Trophoblast cell (in vitro differentiated cells and primary cell): ENCODE results near the gene DLGAP4.

Experiments
- DNase-seq, 2 donors: peaks; one replicate each; pipeline ENCODE4 v3.0.0-alpha.2; 2016
- H2AFZ ChIP-seq: 2 replicates; pipeline ENCODE4 v1.6.1; 2013; ENCODE audit warnings: low read length, moderate library complexity, mild to moderate bottlenecking; ENCODE audit not compliant: insufficient read depth, poor library complexity
- H2AK5ac ChIP-seq: 2 replicates; pipeline ENCODE4 v1.6.1; 2013; ENCODE audit warnings: mild to moderate bottlenecking, low read length
- H2BK120ac ChIP-seq: 2 replicates; pipeline ENCODE4 v1.6.1; 2013; ENCODE audit warnings: low read length, mild to moderate bottlenecking, moderate library complexity; ENCODE audit not compliant: insufficient read depth, poor library complexity
- H2BK12ac ChIP-seq: 2 replicates; pipeline ENCODE4 v1.6.1; 2013; ENCODE audit warnings: mild to moderate bottlenecking, low read length, moderate library complexity
- H2BK5ac ChIP-seq: 2 replicates; pipeline ENCODE4 v1.6.1; 2013; ENCODE audit warnings: low read length, low read depth, moderate library complexity, mild to moderate bottlenecking; ENCODE audit not compliant: poor library complexity
- H3K14ac ChIP-seq: 2 replicates; pipeline ENCODE4 v1.6.1; 2013; ENCODE audit warnings: mild to moderate bottlenecking, low read length
- H3K18ac ChIP-seq: 2 replicates; pipeline ENCODE4 v1.6.1; 2013; ENCODE audit warnings: mild to moderate bottlenecking, low read length
- H3K23ac ChIP-seq: 2 replicates; pipeline ENCODE4 v1.6.1; 2013; ENCODE audit warnings: low read length
- H3K27ac ChIP-seq: 2 replicates; pipeline ENCODE4 v1.5.1; 2013; ENCODE audit warnings: low read depth, mild to moderate bottlenecking, inconsistent platforms, low read length, moderate library complexity
- H3K27me3 ChIP-seq: 2 replicates; pipeline ENCODE4 v1.6.1; 2013; ENCODE audit warnings: inconsistent platforms, mild to moderate bottlenecking, low read length, moderate library complexity; ENCODE audit not compliant: insufficient read depth
- H3K36me3 ChIP-seq, 2 experiments: 1 replicate in 1 of 2; 2 replicates in 1 of 2; pipeline ENCODE4 v1.6.1; 2013; ENCODE audit warnings: low read length in 2 of 2, mild to moderate bottlenecking in 2 of 2, moderate library complexity in 1 of 2; ENCODE audit not compliant: insufficient read depth in 2 of 2, control insufficient read depth in 1 of 2
- H3K4ac ChIP-seq: 2 replicates; pipeline ENCODE4 v1.6.1; 2013; ENCODE audit warnings: low read depth, mild to moderate bottlenecking, low read length, moderate library complexity
- H3K4me1 ChIP-seq, 2 experiments: 1 replicate in 1 of 2; 2 replicates in 1 of 2; pipeline ENCODE4 v1.6.1; 2013; ENCODE audit warnings: low read length in 2 of 2, mild to moderate bottlenecking in 2 of 2, moderate library complexity in 1 of 2; ENCODE audit not compliant: insufficient read depth in 2 of 2, control insufficient read depth in 1 of 2
- H3K4me2 ChIP-seq: 2 replicates; pipeline ENCODE4 v1.6.1; 2013; ENCODE audit warnings: inconsistent platforms, mild to moderate bottlenecking, low read length, moderate library complexity
- H3K4me3 ChIP-seq: 2 replicates; pipeline ENCODE4 v1.5.1; 2013; ENCODE audit warnings: mild to moderate bottlenecking, low read depth, low read length, inconsistent platforms
- H3K79me1 ChIP-seq: one replicate; pipeline ENCODE4 v1.6.1; 2013; ENCODE audit warnings: low read length
- H3K79me2 ChIP-seq: 2 replicates; pipeline ENCODE4 v1.6.1; 2013; ENCODE audit warnings: low read length, mild to moderate bottlenecking; ENCODE audit not compliant: control insufficient read depth, insufficient read depth, poor library complexity
- H3K9ac ChIP-seq: 2 replicates; pipeline ENCODE4 v1.6.1; 2013; ENCODE audit warnings: mild to moderate bottlenecking, low read length
- H3K9me3 ChIP-seq: 2 replicates; pipeline ENCODE4 v1.6.1; 2013; ENCODE audit warnings: low read depth, mild to moderate bottlenecking, control low read depth, inconsistent platforms, low read length; ENCODE audit not compliant: insufficient read depth
- H4K12ac ChIP-seq: 2 replicates; pipeline ENCODE4 v1.6.1; 2013; ENCODE audit warnings: low read depth, mild to moderate bottlenecking, low read length, moderate library complexity
- H4K8ac ChIP-seq: 2 replicates; pipeline ENCODE4 v1.6.1; 2013; ENCODE audit warnings: low read depth, mild to moderate bottlenecking, low read length, moderate library complexity
- H4K91ac ChIP-seq: one replicate; pipeline ENCODE4 v1.6.1; 2013; ENCODE audit warnings: low read depth, mild to moderate bottlenecking, low read length, moderate library complexity
- WGBS: extraction: QIAGEN DNeasy Blood & Tissue Kit; methylation state at CpG from one replicate; pipeline ENCODE4 v1.1.7; 2013; ENCODE audit warnings: missing lambda C conversion rate; ENCODE audit not compliant: insufficient read length, insufficient coverage; ENCODE audit errors: extremely low coverage; 5-methylcytosine and 5-hydroxymethylcytosine counted together

Gene DLGAP4

GRCh38 chr20:36485286-36485685 is 179.1 kb downstream of the DLGAP4 start:
- no peak overlapping the region for H3K9ac ChIP-seq
- no peak overlapping the region for H3K4me2 ChIP-seq
- H2BK12ac ChIP-seq, result no peak overlapping the region
- no peak overlapping the region for H4K91ac ChIP-seq
- no peaks in the 10 kb centered on the region for H3K9me3 ChIP-seq
- no peak overlapping the region for H2AFZ ChIP-seq
- H4K8ac ChIP-seq, result no peak overlapping the region
- no peaks in the 10 kb centered on the region for H3K27me3 ChIP-seq
- no peak overlapping the region for H2BK120ac ChIP-seq
- peak overlapping the region; percentile 90 for H3K4ac ChIP-seq
- H3K23ac ChIP-seq, result no peak overlapping the region
- peaks cover 26% of the 10 kb centered on the region for H3K79me2 ChIP-seq
- H2AK5ac ChIP-seq, result no peak overlapping the region
- no peak overlapping the region for H3K27ac ChIP-seq
- H3K18ac ChIP-seq, result peak overlapping the region; percentile 26
- H3K4me1 ChIP-seq, result peaks cover 34 to 39% of the 10 kb centered on the region in 2 experiments
- no peak overlapping the region for H3K14ac ChIP-seq
- H4K12ac ChIP-seq, result no peak overlapping the region
- H3K36me3 ChIP-seq, result peaks cover 23 to 28% of the 10 kb centered on the region in 2 experiments
- no peak overlapping the region for H3K4me3 ChIP-seq
- H3K79me1 ChIP-seq, result peaks cover 10% of the 10 kb centered on the region
- DNase-seq, result no peak
- H2BK5ac ChIP-seq, result no peak overlapping the region
- no CpG with 5 or more reads among the region's 3 CpGs for WGBS

DNA sequence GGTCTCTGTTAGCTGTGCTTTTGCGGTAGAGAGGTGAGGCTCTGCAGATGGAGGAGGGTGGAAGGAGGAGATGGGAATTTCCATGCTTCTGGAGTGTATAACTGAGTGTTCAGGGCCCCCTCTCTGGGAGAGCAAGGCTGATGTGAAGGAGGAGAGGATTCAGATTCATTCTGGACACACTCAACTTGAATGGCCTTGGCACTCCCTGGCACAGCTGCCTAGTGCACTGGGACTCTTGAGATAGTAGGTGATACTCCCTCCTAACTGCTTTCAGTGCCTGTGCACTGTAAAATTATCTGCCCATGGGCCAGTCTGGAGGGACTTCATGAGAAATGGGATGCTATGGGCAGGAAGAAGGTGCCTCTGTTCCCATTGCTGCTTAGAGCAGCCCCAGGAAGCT is 180.9 kb downstream of the DLGAP4 start:
- no peak overlapping the region for H2BK120ac ChIP-seq
- H3K4me3 ChIP-seq, result no peak overlapping the region
- H3K4me1 ChIP-seq, result peaks cover 46 to 47% of the 10 kb centered on the region in 2 experiments
- no peak overlapping the region for H3K4me2 ChIP-seq
- no peak overlapping the region for H2AK5ac ChIP-seq
- H3K18ac ChIP-seq, result peak overlapping the region; percentile 48
- no peak overlapping the region for H4K8ac ChIP-seq
- no peaks in the 10 kb centered on the region for H3K27me3 ChIP-seq
- H3K36me3 ChIP-seq, result peaks cover 27 to 30% of the 10 kb centered on the region in 2 experiments
- H3K4ac ChIP-seq, result peak overlapping the region; percentile 39
- no peak overlapping the region for H2BK5ac ChIP-seq
- DNase-seq, result no peak
- peaks cover 24% of the 10 kb centered on the region for H3K79me2 ChIP-seq
- no peaks in the 10 kb centered on the region for H3K9me3 ChIP-seq
- no CpG with 5 or more reads among the region's 1 CpG for WGBS
- H3K14ac ChIP-seq, result no peak overlapping the region
- no peak overlapping the region for H3K9ac ChIP-seq
- H2BK12ac ChIP-seq, result no peak overlapping the region
- no peak overlapping the region for H3K23ac ChIP-seq
- H4K91ac ChIP-seq, result no peak overlapping the region
- H2AFZ ChIP-seq, result no peak overlapping the region
- no peak overlapping the region for H3K27ac ChIP-seq
- no peak overlapping the region for H4K12ac ChIP-seq
- peaks cover 10% of the 10 kb centered on the region for H3K79me1 ChIP-seq

DNA sequence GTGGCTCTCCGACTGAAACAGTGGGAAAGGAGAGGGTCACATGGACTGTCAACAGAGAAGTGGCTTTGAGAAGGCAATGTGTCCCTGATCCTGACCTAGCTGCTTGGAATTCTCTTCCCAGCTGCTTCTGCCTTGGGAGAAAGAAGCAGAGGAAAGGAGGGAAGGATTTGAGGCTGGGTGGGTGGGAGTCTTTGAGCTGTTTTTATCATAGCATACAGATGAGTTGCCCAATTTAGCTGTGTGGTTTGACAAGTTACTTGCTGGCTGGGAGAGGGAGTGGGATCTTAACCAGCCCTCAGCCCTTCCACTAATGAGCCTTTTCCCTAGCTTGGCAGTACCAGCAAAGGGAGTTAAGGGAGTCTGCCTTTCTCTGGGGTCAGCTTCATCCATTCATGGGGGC is 184.1 kb downstream of the DLGAP4 start:
- H2BK5ac ChIP-seq, result no peak overlapping the region
- no peak overlapping the region for H4K91ac ChIP-seq
- H2AK5ac ChIP-seq, result no peak overlapping the region
- H4K12ac ChIP-seq, result no peak overlapping the region
- no peak overlapping the region for H3K14ac ChIP-seq
- peak overlapping the region; percentile 5 for H3K4ac ChIP-seq
- no peak overlapping the region for H3K4me2 ChIP-seq
- H3K79me2 ChIP-seq, result peaks cover 15% of the 10 kb centered on the region
- H2AFZ ChIP-seq, result no peak overlapping the region
- no peaks in the 10 kb centered on the region for H3K27me3 ChIP-seq
- H2BK120ac ChIP-seq, result no peak overlapping the region
- no peak overlapping the region for H4K8ac ChIP-seq
- no peak overlapping the region for H2BK12ac ChIP-seq
- H3K23ac ChIP-seq, result no peak overlapping the region
- no peak overlapping the region for H3K18ac ChIP-seq
- H3K36me3 ChIP-seq, result peaks cover 34 to 35% of the 10 kb centered on the region in 2 experiments
- H3K4me3 ChIP-seq, result no peak overlapping the region
- no peaks in the 10 kb centered on the region for H3K9me3 ChIP-seq
- peak; percentile 25 to 31 for DNase-seq
- WGBS, result no CpG with 5 or more reads among the region's 1 CpG
- no peaks in the 10 kb centered on the region for H3K79me1 ChIP-seq
- H3K9ac ChIP-seq, result no peak overlapping the region
- no peak overlapping the region for H3K27ac ChIP-seq
- peaks cover 27 to 31% of the 10 kb centered on the region in 2 experiments for H3K4me1 ChIP-seq

DNA sequence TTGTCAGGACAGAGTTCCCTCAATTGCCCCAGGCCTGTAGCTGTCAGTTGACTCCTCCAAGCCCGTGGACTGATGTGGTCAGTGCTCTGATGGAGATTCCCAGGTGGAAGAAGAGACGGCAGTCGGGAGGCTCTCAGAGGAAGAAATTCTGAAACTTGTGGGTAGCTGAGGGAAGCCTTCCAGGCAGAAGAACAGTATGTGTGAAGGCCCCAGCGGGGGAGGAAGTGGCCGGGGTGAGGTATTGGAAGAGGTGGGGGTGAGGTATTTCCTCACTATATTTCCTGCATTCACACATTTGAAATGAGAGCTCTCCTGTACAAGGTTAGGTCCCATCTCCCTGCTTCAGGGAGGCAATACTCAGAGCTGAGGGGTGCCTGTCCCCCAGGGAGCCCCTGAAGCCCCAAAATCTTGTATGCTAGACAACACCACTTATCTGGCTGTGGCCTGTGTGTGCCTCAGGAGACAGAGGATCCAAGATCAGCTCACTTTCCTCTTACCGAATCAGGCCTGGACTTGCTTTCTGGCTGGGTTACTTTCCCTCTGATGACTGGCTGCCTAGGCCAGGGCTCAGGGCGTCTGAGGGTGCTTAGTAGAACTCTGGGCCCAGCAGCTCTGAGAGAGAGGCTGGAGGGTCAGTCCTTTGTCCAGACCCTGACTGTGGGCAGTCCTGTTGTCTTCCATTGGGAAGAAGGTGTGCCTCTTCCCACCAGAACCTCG is 185.9 kb downstream of the DLGAP4 start:
- no peak overlapping the region for H4K91ac ChIP-seq
- no peak for DNase-seq
- H3K23ac ChIP-seq, result no peak overlapping the region
- H4K8ac ChIP-seq, result no peak overlapping the region
- H3K79me1 ChIP-seq, result no peaks in the 10 kb centered on the region
- no peaks in the 10 kb centered on the region for H3K9me3 ChIP-seq
- peaks cover 38 to 44% of the 10 kb centered on the region in 2 experiments for H3K4me1 ChIP-seq
- H3K27me3 ChIP-seq, result no peaks in the 10 kb centered on the region
- no peak overlapping the region for H3K4me2 ChIP-seq
- H3K36me3 ChIP-seq, result peaks cover 43 to 44% of the 10 kb centered on the region in 2 experiments
- no peak overlapping the region for H2BK5ac ChIP-seq
- H4K12ac ChIP-seq, result no peak overlapping the region
- no peak overlapping the region for H3K4me3 ChIP-seq
- H3K27ac ChIP-seq, result no peak overlapping the region
- H2BK12ac ChIP-seq, result no peak overlapping the region
- no CpG with 5 or more reads among the region's 8 CpGs for WGBS
- H2BK120ac ChIP-seq, result no peak overlapping the region
- no peak overlapping the region for H2AFZ ChIP-seq
- H3K14ac ChIP-seq, result peak overlapping the region; percentile 49
- H2AK5ac ChIP-seq, result no peak overlapping the region
- peak overlapping the region; percentile 9 for H3K9ac ChIP-seq
- H3K18ac ChIP-seq, result peak overlapping the region; percentile 25
- peak overlapping the region; percentile 57 for H3K4ac ChIP-seq
- H3K79me2 ChIP-seq, result peaks cover 16% of the 10 kb centered on the region
